GM23338 (cell line): Measurements from ENCODE around the gene SEL1L3. TPM values are rescaled to one million over a fixed set of nuclear protein-coding genes. Genes with fewer than 3 reads are reported as not detected.

Source experiments
- ATAC-seq: fragments of 200-7000 bp; cut with Tn5 transposase; 3 replicates; pipeline ENCODE4 v1.9.1; 2020
- DNase-seq: peaks from one replicate; pipeline ENCODE4 v3.0.0-alpha.2; 2015; ENCODE audit warnings: low spot score
- H2AFZ ChIP-seq: fragments of 200-600 bp; sonication (generic); 2 replicates; pipeline ENCODE4 v1.8.0; 2016; ENCODE audit warnings: antibody characterized with exemption, mild to moderate bottlenecking, moderate library complexity
- H3F3A ChIP-seq: fragments of 200-600 bp; sonication (generic); replicated peaks from 2 replicates; pipeline ENCODE4 v1.8.0; 2017; ENCODE audit warnings: antibody characterized with exemption, mixed run types, low read depth
- H3K27ac ChIP-seq: fragments of 200-600 bp; sonication (generic); 2 replicates; pipeline ENCODE4 v1.6.1; 2016; ENCODE audit warnings: low read depth
- H3K27me3 ChIP-seq: fragments of 200-600 bp; sonication (generic); 2 replicates; pipeline ENCODE4 v1.8.0; 2016; ENCODE audit warnings: mild to moderate bottlenecking, mixed run types, moderate library complexity; ENCODE audit not compliant: insufficient read depth
- H3K36me3 ChIP-seq: fragments of 200-600 bp; sonication (generic); 2 replicates; pipeline ENCODE4 v1.8.0; 2016; ENCODE audit warnings: mild to moderate bottlenecking; ENCODE audit not compliant: insufficient read depth
- H3K4me1 ChIP-seq: fragments of 200-600 bp; sonication (generic); 2 replicates; pipeline ENCODE4 v1.8.0; 2016; ENCODE audit warnings: mild to moderate bottlenecking, moderate library complexity; ENCODE audit not compliant: insufficient read depth
- H3K4me2 ChIP-seq: fragments of 200-600 bp; sonication (generic); 2 replicates; pipeline ENCODE4 v1.7.1; 2017; ENCODE audit warnings: mixed run types
- H3K4me3 ChIP-seq: fragments of 200-600 bp; sonication (generic); 2 replicates; pipeline ENCODE4 v1.6.1; 2016; ENCODE audit warnings: mixed run types
- H3K79me2 ChIP-seq: fragments of 200-600 bp; sonication (generic); replicated peaks from 2 replicates; pipeline ENCODE4 v1.8.0; 2017; ENCODE audit warnings: mild to moderate bottlenecking; ENCODE audit not compliant: insufficient read depth
- H3K9me2 ChIP-seq: fragments of 200-600 bp; sonication (generic); 2 replicates; pipeline ENCODE4 v1.8.0; 2017; ENCODE audit not compliant: insufficient read depth
- H4K20me1 ChIP-seq: fragments of 200-600 bp; sonication (generic); replicated peaks from 2 replicates; pipeline ENCODE4 v1.8.0; 2017; ENCODE audit warnings: mild to moderate bottlenecking; ENCODE audit not compliant: insufficient read depth
- H3K27ac Mint-ChIP-seq: 2 replicates; pipeline ENCODE4 v1.8.0; 2020; ENCODE audit warnings: inconsistent platforms, mild to moderate bottlenecking, moderate library complexity, mixed read lengths
- H3K27me3 Mint-ChIP-seq: 3 replicates; pipeline ENCODE4 v1.8.0; 2022; ENCODE audit warnings: low read depth, mild to moderate bottlenecking, moderate library complexity, mixed read lengths, inconsistent platforms; ENCODE audit not compliant: insufficient read depth, poor library complexity
- H3K36me3 Mint-ChIP-seq: 3 replicates; pipeline ENCODE4 v1.8.0; 2021; ENCODE audit warnings: low read depth, mild to moderate bottlenecking, inconsistent platforms, moderate library complexity, mixed read lengths
- H3K4me1 Mint-ChIP-seq: 3 replicates; pipeline ENCODE4 v1.8.0; 2020; ENCODE audit warnings: mild to moderate bottlenecking, inconsistent platforms, mixed read lengths
- H3K4me3 Mint-ChIP-seq: 3 replicates; pipeline ENCODE4 v1.8.0; 2021; ENCODE audit warnings: moderate library complexity, mild to moderate bottlenecking, inconsistent platforms, mixed read lengths
- H3K9me3 Mint-ChIP-seq: 3 replicates; pipeline ENCODE4 v1.8.0; 2020; ENCODE audit warnings: moderate library complexity, mild to moderate bottlenecking, inconsistent platforms, mixed read lengths
- CREB1 ChIP-seq: fragments of 250-450 bp; sonication (Bioruptor Pico); IDR thresholded peaks from 2 replicates; pipeline ENCODE4 v1.5.0; 2020; ENCODE audit warnings: low read depth, mild to moderate bottlenecking, moderate library complexity
- EZH2 ChIP-seq: fragments of 200-600 bp; sonication (generic); IDR thresholded peaks from one replicate; pipeline ENCODE4 v1.8.0; 2017; ENCODE audit warnings: antibody characterized with exemption, mild to moderate bottlenecking, low read depth; ENCODE audit not compliant: unreplicated experiment
- EZH2phosphoT487 ChIP-seq: fragments of 200-600 bp; sonication (generic); IDR thresholded peaks from one replicate; pipeline ENCODE4 v1.8.1; 2018; ENCODE audit warnings: antibody characterized with exemption; ENCODE audit not compliant: unreplicated experiment
- JUNB ChIP-seq: IDR thresholded peaks from one replicate; pipeline ENCODE4 v1.6.1; 2016; ENCODE audit warnings: antibody characterized with exemption; ENCODE audit not compliant: unreplicated experiment
- NANOG ChIP-seq: IDR thresholded peaks from 2 replicates; pipeline ENCODE4 v1.6.1; 2016; ENCODE audit warnings: antibody characterized with exemption, borderline replicate concordance
- POLR2AphosphoS5 ChIP-seq: IDR thresholded peaks from 2 replicates; pipeline ENCODE4 v1.6.1; 2016; ENCODE audit warnings: antibody characterized with exemption, low read depth
- STAT1 ChIP-seq: IDR thresholded peaks from one replicate; pipeline ENCODE4 v1.6.1; 2016; ENCODE audit warnings: antibody characterized with exemption; ENCODE audit not compliant: unreplicated experiment
- ZNF114 ChIP-seq: fragments of 250-450 bp; sonication (Bioruptor Pico); IDR thresholded peaks from 2 replicates; pipeline ENCODE4 v1.5.0; 2020; ENCODE audit warnings: mild to moderate bottlenecking, moderate library complexity
- ZNF331 ChIP-seq: fragments of 250-450 bp; sonication (Bioruptor Pico); IDR thresholded peaks from 2 replicates; pipeline ENCODE4 v1.5.0; 2020; ENCODE audit warnings: low read depth, mild to moderate bottlenecking, moderate library complexity
- polyA plus RNA-seq: library from polyadenylated mRNA; unstranded; fragments of >200 nt; fragmentation: Nextera tagmentation; extraction: Ambion mirVana; gene quantifications from 2 replicates; pipeline ENCODE4 v1.2.1, GENCODE V29; 2016
- total RNA-seq: library from RNA; depleted of rRNA; stranded (reverse); fragments of >200 nt; shearing (Covaris generic); gene quantifications from 2 replicates; pipeline ENCODE4 v1.2.3, GENCODE V29; 2014
- TF ChIP-seq, protein P1 (sequence below): fragments of 250-450 bp; sonication (Bioruptor Pico); IDR thresholded peaks from 2 replicates; pipeline ENCODE4 v1.5.0; 2020; ENCODE audit warnings: mild to moderate bottlenecking, moderate library complexity
- TF ChIP-seq, protein P2 (sequence below): IDR thresholded peaks from one replicate; pipeline ENCODE4 v1.6.1; 2018; ENCODE audit warnings: antibody characterized with exemption; ENCODE audit not compliant: unreplicated experiment
- TF ChIP-seq, protein P3 (sequence below), 2 experiments: fragments of 200-600 bp in 1 of 2; sonication (generic) in 1 of 2; conservative IDR thresholded peaks; 2 replicates each; pipeline versions ENCODE4 v1.5.1 to v1.6.1; 2016 to 2017; ENCODE audit warnings: antibody characterized with exemption in 2 of 2, low read depth in 2 of 2, mild to moderate bottlenecking in 2 of 2, moderate library complexity in 1 of 2
- TF ChIP-seq, protein P4 (sequence below): IDR thresholded peaks from 2 replicates; pipeline ENCODE4 v1.6.1; 2016; ENCODE audit warnings: antibody characterized with exemption

Gene SEL1L3
- total and polyA plus RNA-seq, 2 experiments from 2014 or later: 17.1 to 61.7 TPM

DNA sequence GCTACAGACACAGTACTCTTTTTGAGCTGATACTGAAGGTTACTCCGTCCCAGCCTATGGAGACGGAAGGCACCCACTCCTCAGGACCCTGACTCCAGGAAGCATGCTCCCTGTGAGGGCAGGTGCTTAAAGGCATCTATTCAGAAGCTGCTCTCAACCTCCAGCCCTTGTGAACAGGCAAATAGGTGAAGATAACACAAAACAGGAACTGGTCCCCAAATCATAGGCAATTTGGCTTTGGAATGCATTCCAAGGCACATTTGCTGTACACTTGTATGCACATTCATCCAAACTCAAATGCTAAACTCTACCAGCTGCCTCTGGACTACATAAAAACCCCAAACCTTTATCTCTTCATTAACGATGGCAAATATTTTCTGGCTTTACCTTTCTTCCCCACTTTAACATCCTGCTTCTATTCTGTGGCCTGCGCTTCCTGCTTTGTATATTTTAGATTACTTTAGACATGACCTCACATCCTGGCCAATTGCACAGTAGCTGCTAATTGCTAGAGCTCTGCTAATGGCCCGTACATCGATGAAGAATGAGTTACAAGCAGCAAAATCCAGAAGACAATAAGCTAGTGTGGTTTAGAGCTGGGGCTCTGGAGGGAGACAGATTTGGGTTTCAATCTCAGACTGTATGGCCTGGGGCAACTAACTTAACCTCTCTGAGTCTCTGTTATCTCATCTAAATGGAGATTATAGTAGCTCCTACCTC, 3.2 kb downstream of the SEL1L3 start:
- Mint-ChIP-seq H3K9me3 (no peaks in the 10 kb centered on the region), H3K27me3 (peaks cover 10% of the 10 kb centered on the region), H3K36me3 (peaks cover 8% of the 10 kb centered on the region; the same call in 2 of the 3 replicates), H3K27ac (no peak overlapping the region; the same call in 1 of the 2 replicates), H3K4me1 (peaks cover 25% of the 10 kb centered on the region), H3K4me3 (no peak overlapping the region)
- Histone ChIP-seq H2AFZ (no peak overlapping the region), H3K9me2 (no peaks in the 10 kb centered on the region), H3K36me3 (no peaks in the 10 kb centered on the region), H3K4me2 (peak overlapping the region; percentile 99), H4K20me1 (peaks cover 7% of the 10 kb centered on the region; the same call in 1 of the 2 replicates), H3K27me3 (peaks cover 4% of the 10 kb centered on the region), H3K4me3 (0 out of 2 replicates have a peak overlapping the region, but pooled peaks have one; percentile 91), H3F3A (peaks cover 7% of the 10 kb centered on the region; the same call in 1 of the 2 replicates), H3K4me1 (peaks cover 35% of the 10 kb centered on the region), H3K27ac (no peak overlapping the region), H3K79me2 (peaks cover 73% of the 10 kb centered on the region)
- ATAC-seq (no peak), DNase-seq (no peak)
- TF ChIP-seq EZH2phosphoT487 (no peak), EZH2 (no peak), CREB1 (CRISPR knock-in tag) (no peak), STAT1 (no peak), ZNF114 (CRISPR knock-in tag) (no peak), NANOG (no peak), JUNB (no peak), POLR2AphosphoS5 (no peak), ZNF331 (CRISPR knock-in tag) (no peak)
- TF ChIP-seq, protein P1, sequence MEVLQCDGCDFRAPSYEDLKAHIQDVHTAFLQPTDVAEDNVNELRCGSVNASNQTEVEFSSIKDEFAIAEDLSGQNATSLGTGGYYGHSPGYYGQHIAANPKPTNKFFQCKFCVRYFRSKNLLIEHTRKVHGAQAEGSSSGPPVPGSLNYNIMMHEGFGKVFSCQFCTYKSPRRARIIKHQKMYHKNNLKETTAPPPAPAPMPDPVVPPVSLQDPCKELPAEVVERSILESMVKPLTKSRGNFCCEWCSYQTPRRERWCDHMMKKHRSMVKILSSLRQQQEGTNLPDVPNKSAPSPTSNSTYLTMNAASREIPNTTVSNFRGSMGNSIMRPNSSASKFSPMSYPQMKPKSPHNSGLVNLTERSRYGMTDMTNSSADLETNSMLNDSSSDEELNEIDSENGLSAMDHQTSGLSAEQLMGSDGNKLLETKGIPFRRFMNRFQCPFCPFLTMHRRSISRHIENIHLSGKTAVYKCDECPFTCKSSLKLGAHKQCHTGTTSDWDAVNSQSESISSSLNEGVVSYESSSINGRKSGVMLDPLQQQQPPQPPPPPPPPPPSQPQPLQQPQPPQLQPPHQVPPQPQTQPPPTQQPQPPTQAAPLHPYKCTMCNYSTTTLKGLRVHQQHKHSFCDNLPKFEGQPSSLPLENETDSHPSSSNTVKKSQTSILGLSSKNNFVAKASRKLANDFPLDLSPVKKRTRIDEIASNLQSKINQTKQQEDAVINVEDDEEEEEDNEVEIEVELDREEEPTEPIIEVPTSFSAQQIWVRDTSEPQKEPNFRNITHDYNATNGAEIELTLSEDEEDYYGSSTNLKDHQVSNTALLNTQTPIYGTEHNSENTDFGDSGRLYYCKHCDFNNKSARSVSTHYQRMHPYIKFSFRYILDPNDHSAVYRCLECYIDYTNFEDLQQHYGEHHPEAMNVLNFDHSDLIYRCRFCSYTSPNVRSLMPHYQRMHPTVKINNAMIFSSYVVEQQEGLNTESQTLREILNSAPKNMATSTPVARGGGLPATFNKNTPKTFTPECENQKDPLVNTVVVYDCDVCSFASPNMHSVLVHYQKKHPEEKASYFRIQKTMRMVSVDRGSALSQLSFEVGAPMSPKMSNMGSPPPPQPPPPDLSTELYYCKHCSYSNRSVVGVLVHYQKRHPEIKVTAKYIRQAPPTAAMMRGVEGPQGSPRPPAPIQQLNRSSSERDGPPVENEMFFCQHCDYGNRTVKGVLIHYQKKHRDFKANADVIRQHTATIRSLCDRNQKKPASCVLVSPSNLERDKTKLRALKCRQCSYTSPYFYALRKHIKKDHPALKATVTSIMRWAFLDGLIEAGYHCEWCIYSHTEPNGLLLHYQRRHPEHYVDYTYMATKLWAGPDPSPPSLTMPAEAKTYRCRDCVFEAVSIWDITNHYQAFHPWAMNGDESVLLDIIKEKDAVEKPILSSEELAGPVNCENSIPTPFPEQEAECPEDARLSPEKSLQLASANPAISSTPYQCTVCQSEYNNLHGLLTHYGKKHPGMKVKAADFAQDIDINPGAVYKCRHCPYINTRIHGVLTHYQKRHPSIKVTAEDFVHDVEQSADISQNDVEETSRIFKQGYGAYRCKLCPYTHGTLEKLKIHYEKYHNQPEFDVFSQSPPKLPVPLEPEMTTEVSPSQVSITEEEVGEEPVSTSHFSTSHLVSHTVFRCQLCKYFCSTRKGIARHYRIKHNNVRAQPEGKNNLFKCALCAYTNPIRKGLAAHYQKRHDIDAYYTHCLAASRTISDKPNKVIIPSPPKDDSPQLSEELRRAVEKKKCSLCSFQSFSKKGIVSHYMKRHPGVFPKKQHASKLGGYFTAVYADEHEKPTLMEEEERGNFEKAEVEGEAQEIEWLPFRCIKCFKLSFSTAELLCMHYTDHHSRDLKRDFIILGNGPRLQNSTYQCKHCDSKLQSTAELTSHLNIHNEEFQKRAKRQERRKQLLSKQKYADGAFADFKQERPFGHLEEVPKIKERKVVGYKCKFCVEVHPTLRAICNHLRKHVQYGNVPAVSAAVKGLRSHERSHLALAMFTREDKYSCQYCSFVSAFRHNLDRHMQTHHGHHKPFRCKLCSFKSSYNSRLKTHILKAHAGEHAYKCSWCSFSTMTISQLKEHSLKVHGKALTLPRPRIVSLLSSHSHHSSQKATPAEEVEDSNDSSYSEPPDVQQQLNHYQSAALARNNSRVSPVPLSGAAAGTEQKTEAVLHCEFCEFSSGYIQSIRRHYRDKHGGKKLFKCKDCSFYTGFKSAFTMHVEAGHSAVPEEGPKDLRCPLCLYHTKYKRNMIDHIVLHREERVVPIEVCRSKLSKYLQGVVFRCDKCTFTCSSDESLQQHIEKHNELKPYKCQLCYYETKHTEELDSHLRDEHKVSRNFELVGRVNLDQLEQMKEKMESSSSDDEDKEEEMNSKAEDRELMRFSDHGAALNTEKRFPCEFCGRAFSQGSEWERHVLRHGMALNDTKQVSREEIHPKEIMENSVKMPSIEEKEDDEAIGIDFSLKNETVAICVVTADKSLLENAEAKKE (CRISPR knock-in tag): no peak
- TF ChIP-seq, protein P2, sequence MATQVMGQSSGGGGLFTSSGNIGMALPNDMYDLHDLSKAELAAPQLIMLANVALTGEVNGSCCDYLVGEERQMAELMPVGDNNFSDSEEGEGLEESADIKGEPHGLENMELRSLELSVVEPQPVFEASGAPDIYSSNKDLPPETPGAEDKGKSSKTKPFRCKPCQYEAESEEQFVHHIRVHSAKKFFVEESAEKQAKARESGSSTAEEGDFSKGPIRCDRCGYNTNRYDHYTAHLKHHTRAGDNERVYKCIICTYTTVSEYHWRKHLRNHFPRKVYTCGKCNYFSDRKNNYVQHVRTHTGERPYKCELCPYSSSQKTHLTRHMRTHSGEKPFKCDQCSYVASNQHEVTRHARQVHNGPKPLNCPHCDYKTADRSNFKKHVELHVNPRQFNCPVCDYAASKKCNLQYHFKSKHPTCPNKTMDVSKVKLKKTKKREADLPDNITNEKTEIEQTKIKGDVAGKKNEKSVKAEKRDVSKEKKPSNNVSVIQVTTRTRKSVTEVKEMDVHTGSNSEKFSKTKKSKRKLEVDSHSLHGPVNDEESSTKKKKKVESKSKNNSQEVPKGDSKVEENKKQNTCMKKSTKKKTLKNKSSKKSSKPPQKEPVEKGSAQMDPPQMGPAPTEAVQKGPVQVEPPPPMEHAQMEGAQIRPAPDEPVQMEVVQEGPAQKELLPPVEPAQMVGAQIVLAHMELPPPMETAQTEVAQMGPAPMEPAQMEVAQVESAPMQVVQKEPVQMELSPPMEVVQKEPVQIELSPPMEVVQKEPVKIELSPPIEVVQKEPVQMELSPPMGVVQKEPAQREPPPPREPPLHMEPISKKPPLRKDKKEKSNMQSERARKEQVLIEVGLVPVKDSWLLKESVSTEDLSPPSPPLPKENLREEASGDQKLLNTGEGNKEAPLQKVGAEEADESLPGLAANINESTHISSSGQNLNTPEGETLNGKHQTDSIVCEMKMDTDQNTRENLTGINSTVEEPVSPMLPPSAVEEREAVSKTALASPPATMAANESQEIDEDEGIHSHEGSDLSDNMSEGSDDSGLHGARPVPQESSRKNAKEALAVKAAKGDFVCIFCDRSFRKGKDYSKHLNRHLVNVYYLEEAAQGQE: no peak
- TF ChIP-seq, protein P3, sequence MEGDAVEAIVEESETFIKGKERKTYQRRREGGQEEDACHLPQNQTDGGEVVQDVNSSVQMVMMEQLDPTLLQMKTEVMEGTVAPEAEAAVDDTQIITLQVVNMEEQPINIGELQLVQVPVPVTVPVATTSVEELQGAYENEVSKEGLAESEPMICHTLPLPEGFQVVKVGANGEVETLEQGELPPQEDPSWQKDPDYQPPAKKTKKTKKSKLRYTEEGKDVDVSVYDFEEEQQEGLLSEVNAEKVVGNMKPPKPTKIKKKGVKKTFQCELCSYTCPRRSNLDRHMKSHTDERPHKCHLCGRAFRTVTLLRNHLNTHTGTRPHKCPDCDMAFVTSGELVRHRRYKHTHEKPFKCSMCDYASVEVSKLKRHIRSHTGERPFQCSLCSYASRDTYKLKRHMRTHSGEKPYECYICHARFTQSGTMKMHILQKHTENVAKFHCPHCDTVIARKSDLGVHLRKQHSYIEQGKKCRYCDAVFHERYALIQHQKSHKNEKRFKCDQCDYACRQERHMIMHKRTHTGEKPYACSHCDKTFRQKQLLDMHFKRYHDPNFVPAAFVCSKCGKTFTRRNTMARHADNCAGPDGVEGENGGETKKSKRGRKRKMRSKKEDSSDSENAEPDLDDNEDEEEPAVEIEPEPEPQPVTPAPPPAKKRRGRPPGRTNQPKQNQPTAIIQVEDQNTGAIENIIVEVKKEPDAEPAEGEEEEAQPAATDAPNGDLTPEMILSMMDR (conservative IDR thresholded peaks at IDR 0.05; ENCODE audit: low read depth in 2 of 2): no peak
- TF ChIP-seq, protein P4, sequence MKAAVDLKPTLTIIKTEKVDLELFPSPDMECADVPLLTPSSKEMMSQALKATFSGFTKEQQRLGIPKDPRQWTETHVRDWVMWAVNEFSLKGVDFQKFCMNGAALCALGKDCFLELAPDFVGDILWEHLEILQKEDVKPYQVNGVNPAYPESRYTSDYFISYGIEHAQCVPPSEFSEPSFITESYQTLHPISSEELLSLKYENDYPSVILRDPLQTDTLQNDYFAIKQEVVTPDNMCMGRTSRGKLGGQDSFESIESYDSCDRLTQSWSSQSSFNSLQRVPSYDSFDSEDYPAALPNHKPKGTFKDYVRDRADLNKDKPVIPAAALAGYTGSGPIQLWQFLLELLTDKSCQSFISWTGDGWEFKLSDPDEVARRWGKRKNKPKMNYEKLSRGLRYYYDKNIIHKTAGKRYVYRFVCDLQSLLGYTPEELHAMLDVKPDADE: no peak
